Middle frontal gyrus (tissue), 1 donor: ENCODE measurements around the gene TMEM176B.

Experiments used
- DNase-seq: peaks from one replicate; pipeline ENCODE4 v3.0.0-alpha.2; 2015; ENCODE audit warnings: low spot score; ENCODE audit errors: extremely low spot score

TMEM176B gene

GRCh38 chr7:150753826-150754603 lies 46.1 kb downstream of the TMEM176B start:
- no peak for DNase-seq

DNA sequence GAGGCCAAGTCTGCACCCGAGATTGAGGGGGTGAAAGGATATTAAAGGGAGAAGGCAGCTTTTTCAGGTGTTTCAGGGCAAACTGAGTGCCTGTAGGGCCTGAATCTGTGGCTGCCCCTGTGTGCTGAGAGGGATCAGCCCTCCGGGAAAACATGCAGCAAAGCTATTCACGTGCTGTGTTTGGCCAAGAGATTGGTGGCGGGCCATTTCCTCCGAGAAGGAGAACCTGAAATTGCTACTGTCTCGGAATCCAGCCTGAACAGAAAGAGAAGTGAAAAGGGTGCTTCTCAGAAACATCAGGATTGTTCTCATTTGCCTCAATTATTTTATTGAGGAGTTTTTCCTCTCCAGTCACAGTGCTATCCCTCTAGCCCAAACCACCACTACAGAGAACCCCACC lies 46.9 kb downstream of the TMEM176B start:
- DNase-seq, result no peak

DNA sequence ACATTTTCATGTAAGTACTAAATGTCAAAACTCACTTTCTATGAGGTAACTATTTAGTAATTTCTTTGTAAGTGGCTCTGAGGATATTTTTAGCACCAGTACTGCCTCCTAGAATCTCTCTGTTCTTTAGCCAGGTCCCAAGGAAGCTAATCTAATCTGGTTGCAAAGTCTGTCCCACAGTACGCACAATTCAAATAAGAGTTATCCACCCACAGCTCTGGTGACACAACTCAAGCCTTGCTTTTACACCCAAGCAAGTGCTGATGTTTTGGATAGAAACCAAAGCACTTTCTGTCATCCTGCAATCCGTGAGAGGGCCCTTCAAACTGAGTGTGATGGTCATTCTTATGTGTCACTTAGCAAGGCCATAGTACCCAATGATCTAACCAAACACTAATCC lies 48.5 kb downstream of the TMEM176B start:
- no peak for DNase-seq

- no peak for DNase-seq
These were observed 51.8 kb downstream of the TMEM176B start for GRCh38 chr7:150748376-150748775.

GRCh38 chr7:150746921-150747320 lies 53.2 kb downstream of the TMEM176B start:
- no peak for DNase-seq

DNA sequence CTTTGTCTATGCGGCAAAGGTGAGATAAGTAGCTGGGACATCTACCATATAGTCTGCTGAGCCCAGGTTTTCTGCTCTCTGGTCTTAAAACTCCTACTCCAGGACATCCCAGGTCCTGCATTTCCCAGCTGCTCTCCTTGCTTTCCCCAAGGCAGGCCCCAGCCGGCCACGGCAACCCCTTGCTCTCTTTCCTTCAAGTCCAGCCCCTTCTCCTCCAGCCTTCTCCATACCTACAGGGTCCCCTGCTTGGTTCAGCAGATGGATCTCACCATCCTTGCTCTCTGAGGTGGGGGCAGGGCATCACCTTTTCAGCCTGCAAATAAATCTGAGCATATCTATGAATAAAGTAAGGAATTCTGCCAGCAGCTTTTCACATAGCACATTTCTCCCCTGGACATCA lies 54.3 kb downstream of the TMEM176B start:
- no peak for DNase-seq

- DNase-seq, result no peak
These were observed 55.1 kb downstream of the TMEM176B start for GRCh38 chr7:150745086-150745485.

DNA sequence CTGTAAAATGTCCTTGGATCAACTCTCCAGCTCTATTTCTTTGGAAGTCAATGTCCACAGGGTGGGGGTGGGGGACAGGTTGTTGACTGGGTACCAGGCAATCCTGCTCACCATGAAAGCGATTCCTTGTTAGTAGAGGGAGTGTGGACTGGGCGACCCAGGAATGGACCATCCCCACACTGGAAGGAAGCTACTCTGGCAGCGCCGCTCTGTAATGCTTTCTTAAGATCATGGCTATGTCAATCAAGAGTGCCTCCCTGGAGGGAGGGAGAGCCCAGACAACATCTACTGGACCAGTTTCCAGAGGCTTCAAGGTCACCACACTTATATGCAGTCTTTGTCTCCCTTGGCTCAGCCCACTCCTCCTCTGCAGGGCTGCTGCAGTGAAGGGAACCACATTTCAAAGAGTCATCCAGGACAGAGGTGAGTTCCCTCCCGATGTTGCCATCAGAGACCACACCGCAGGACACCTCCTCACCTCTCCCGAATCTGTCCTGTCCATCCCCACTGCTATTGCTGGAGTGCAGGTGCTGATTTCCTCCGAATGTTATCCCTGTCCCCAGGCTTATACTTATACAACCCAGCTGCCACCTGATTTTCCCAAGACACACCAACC lies 56.0 kb downstream of the TMEM176B start:
- DNase-seq, result no peak

GRCh38 chr7:150742286-150742968 lies 57.7 kb downstream of the TMEM176B start:
- DNase-seq, result no peak
